GM19193 (cell line): ENCODE results near the gene SERPINB7.

Source experiments
- POLR2A ChIP-seq: IDR thresholded peaks from 4 replicates; pipeline ENCODE4 v1.6.1; 2011; ENCODE audit not compliant: insufficient read depth, insufficient read length; ENCODE audit errors: extremely low read depth

Gene SERPINB7

DNA sequence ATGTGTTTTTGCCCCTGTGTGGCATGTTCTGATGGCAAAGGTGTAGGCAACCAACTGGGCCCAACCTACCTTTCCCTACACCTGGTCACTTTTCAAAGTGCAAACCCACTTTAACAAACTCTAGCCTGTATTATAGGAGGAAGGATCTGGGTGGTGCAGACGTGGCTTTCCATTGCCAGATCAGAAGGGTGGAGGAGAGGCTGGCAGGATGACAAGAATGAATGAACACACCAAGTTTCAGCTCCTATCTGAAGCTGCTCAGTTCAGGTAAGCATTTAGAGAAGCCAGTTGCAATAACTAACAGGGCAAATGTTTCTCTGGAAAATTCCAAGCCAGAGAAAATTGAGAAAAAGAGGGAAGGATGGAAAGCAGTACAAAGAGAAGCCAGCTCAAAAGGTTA is 707 bp upstream of the SERPINB7 start:
- TF ChIP-seq POLR2A = no peak

- no peak for TF ChIP-seq POLR2A
These were observed 4.2 kb downstream of the SERPINB7 start for GRCh38 chr18:63779386-63779785.

DNA sequence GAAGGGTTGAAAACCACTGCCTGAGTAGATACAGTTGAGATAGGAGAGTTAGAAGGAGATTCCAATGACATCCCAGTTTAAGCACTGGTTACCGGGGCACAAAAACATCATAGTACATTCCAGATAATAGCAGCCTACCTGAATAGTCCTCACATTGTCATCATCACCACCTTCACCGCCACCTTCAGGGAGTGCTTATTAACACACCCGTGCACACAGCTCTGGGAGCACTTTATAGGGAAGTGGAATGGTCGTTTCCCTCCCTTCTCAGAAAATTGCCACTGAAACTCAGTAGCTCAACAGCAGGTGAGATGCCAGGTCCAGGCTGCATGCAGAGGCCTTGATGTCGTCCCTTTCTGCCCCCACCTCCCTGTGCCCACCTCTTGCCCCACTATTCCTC is 8.2 kb downstream of the SERPINB7 start:
- TF ChIP-seq POLR2A = no peak

GRCh38 chr18:63784787-63785452 is 9.7 kb downstream of the SERPINB7 start:
- TF ChIP-seq POLR2A = no peak

DNA sequence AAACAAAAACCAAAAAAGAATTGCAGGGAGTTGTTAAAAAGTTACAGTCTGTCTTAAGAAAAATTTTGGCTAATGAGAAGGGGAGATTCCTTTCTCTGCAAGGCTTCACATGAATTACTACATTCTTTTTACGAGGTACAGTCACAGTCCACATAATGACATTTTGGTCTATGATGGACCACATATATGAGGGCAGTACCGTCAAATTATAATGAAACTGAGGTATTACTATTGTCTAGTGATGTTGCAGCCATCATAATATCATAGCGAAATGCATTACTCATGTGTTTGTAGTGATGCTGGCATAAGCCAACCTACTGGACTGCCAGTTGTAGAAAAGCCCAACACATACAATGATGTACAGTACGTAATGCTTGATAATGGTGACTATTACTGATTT is 12.5 kb downstream of the SERPINB7 start:
- TF ChIP-seq POLR2A = no peak

- TF ChIP-seq POLR2A = no peak
These were observed 13.4 kb downstream of the SERPINB7 start for GRCh38 chr18:63788447-63789096.

DNA sequence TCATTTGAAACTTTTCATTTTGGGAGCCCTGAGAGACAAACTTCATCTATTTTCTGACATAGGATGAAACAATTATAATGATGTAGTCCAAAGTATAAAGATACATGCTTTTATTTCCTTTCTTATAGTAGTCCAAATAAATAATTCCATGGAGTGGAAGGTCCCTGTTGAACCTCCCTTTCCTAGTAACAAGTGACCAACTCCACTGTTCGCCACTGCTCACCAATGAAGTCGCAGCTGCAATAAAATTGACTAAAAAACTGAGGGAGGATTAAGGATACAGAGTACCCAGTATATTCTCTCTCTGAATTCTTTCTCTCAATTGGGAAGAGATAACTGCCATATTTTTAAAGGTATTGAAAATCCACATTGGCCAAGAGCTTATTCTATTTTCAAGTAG is 14.1 kb downstream of the SERPINB7 start:
- no peak for TF ChIP-seq POLR2A

DNA sequence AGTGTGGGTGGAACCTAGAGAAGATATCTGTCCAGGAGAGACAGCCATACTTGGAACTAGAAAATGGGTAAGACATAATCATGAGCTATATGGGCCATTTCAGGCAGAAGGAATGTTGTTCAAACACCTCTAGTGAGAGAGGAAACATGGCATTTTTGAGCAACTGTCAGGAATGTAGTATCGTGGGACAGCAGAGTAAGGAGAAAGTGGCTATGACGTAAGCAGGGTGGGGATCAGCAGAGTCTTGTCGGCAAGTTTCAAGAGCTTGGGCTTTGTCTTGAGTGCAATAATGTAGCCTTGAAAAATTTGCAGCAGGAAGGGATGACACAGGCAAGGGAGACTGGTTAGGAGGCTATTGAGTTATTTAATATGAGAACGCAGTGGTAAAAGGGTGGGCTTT is 20.4 kb downstream of the SERPINB7 start:
- no peak for TF ChIP-seq POLR2A

DNA sequence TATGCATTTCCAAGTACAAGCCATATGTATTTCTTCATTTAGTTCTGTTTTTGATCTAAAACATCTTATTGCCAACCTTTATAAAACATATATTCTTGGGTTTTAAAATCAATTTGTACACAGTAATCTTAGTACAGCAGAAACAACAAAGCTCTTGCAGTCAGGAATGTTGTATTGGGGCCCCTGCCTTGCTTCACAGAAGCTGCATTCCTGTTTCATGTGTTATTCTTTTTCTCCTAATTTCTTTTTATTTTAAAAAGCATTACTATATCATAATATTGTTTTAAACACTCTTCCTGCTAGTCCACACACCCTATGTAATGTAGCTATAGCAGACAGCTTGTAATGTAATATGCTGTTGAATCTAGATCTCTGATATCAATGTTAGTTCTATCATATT is 24.0 kb downstream of the SERPINB7 start:
- TF ChIP-seq POLR2A = no peak

DNA sequence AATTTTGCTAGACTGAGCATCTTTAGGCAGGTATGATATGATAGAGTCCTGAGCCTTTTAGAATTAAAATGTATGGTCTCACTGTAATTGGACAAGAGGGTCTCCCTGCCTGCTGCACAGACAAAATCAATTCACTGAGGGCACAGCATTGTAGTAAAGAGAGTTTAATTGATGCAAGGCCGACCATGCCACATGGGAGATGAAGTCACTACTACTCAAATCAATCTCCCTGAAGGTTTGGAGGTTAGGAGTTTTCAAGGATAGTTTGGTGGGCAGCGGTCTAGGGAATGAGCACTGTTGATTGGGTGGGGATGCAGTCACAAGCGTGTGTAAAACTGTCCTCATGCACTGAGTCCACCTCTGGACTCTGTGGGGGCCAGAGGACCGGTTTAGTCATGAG is 26.1 kb downstream of the SERPINB7 start:
- no peak for TF ChIP-seq POLR2A

DNA sequence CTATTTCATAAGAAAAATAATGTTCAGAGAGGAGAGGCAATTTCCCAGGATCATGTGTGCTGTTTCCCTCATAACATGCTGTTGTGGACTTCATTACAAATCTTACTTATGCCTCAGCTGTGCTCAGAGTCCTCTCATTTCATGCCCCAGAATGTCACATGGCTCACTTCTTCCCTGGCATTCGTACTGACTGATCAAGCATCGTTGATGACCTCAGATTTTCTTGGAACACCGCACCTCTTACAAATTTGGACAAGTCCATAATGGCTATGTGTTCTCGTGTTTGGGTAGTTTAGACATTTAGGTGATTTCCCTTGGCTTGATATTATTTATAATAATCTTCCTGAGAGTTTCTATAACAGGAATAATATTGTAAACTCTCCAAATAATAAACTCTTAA is 32.9 kb downstream of the SERPINB7 start:
- no peak for TF ChIP-seq POLR2A

DNA sequence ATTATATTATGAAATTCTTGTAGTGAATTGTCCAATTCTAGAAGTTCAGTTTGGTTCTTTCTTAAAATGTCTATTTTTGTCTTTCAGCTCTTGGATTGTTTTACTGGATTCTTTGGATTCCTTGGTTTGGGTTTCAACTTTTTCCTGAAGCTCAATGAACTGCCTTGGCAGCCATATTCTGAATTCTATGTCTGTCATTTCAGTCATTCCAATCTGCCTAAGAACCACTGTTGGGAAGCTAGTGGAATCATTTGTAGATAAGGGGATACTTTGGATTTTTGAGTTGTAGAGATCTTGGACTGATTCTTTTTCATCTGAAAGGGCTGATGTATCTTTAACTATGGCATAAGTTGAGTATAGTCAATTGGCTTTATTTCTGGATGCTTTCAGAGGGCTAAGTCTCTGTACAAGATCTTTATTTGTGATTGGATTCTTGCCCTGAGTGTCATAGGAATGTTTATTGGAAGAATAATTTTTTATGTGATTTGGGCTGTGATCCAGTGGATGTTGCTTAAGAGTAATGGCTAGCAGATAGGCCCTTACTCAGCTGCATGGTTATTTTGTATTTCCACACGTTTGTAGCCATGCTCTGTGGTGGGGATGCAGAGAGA is 42.3 kb downstream of the SERPINB7 start:
- no peak for TF ChIP-seq POLR2A

DNA sequence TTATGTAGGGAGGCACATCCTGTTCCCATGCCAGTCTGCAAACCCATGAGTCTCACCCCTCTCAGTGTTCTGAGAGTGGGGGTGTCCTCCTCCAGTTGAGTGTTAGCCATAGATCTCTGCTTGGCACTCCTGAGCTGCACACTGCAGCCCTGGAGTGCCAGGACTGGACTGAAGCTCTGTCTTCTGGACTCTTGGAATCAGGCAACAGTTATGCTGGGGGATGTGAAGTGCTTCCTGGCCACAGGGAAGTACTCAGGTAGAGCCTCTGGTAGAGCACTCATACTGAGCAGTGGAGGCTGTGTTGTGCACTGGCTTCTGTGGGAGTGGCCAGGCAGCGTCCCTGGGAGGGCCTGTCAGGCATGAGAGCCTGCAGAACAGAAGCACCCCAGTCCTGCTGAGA is 43.0 kb downstream of the SERPINB7 start:
- TF ChIP-seq POLR2A = no peak

- TF ChIP-seq POLR2A = no peak
These were observed 44.6 kb downstream of the SERPINB7 start for GRCh38 chr18:63819786-63820185.

- TF ChIP-seq POLR2A = no peak
These were observed 45.5 kb downstream of the SERPINB7 start for GRCh38 chr18:63820694-63821093.
